ENCODE data around the gene NCBP3.

- TF ChIP-seq, protein P1, sequence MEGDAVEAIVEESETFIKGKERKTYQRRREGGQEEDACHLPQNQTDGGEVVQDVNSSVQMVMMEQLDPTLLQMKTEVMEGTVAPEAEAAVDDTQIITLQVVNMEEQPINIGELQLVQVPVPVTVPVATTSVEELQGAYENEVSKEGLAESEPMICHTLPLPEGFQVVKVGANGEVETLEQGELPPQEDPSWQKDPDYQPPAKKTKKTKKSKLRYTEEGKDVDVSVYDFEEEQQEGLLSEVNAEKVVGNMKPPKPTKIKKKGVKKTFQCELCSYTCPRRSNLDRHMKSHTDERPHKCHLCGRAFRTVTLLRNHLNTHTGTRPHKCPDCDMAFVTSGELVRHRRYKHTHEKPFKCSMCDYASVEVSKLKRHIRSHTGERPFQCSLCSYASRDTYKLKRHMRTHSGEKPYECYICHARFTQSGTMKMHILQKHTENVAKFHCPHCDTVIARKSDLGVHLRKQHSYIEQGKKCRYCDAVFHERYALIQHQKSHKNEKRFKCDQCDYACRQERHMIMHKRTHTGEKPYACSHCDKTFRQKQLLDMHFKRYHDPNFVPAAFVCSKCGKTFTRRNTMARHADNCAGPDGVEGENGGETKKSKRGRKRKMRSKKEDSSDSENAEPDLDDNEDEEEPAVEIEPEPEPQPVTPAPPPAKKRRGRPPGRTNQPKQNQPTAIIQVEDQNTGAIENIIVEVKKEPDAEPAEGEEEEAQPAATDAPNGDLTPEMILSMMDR (IDR thresholded peaks at IDR 0.05) = no peak
- TF ChIP-seq POLR2A (IDR thresholded peaks at IDR 0.05; ENCODE audit: low read depth) = no peak
Measured at GRCh38 chr17:3763777-3764170, 82.3 kb downstream of the NCBP3 start.
